ENCODE data around the gene NRIP2.

- no peak for TF ChIP-seq CTCF (IDR thresholded peaks at IDR 0.05; ENCODE audit: insufficient read depth, low read length)
- TF ChIP-seq POLR2AphosphoS5 (IDR thresholded peaks at IDR 0.05; ENCODE audit: low read depth) = no peak
These were observed 22.2 kb upstream of the NRIP2 start, which contains the start of gene TEX52 for GRCh38 chr12:2857021-2857431.

Data from HL-60 (cell line).